ENCODE results near the gene FBXL16.

The FBXL16 gene

DNA sequence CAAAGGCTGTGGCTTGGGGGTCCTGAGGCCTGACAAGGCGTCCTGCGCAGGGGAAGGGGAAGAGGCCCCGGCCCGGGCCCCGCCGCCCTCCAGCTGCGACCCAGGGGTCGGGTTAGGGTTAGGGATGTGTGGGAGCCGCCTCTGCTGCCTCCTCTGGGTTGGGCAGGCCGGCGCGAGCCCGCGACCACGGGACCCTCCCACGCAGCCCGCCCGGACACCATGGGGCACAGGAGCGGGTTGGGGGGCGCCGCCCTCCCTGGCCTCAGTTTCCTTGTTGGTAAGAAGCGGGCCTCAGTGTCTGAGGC, 34.8 kb upstream of the FBXL16 start:
- peak overlapping the region; percentile 82 for H3K27ac ChIP-seq
- TF ChIP-seq, protein P1, sequence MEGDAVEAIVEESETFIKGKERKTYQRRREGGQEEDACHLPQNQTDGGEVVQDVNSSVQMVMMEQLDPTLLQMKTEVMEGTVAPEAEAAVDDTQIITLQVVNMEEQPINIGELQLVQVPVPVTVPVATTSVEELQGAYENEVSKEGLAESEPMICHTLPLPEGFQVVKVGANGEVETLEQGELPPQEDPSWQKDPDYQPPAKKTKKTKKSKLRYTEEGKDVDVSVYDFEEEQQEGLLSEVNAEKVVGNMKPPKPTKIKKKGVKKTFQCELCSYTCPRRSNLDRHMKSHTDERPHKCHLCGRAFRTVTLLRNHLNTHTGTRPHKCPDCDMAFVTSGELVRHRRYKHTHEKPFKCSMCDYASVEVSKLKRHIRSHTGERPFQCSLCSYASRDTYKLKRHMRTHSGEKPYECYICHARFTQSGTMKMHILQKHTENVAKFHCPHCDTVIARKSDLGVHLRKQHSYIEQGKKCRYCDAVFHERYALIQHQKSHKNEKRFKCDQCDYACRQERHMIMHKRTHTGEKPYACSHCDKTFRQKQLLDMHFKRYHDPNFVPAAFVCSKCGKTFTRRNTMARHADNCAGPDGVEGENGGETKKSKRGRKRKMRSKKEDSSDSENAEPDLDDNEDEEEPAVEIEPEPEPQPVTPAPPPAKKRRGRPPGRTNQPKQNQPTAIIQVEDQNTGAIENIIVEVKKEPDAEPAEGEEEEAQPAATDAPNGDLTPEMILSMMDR (conservative IDR thresholded peaks at IDR 0.05): no peak

DNA sequence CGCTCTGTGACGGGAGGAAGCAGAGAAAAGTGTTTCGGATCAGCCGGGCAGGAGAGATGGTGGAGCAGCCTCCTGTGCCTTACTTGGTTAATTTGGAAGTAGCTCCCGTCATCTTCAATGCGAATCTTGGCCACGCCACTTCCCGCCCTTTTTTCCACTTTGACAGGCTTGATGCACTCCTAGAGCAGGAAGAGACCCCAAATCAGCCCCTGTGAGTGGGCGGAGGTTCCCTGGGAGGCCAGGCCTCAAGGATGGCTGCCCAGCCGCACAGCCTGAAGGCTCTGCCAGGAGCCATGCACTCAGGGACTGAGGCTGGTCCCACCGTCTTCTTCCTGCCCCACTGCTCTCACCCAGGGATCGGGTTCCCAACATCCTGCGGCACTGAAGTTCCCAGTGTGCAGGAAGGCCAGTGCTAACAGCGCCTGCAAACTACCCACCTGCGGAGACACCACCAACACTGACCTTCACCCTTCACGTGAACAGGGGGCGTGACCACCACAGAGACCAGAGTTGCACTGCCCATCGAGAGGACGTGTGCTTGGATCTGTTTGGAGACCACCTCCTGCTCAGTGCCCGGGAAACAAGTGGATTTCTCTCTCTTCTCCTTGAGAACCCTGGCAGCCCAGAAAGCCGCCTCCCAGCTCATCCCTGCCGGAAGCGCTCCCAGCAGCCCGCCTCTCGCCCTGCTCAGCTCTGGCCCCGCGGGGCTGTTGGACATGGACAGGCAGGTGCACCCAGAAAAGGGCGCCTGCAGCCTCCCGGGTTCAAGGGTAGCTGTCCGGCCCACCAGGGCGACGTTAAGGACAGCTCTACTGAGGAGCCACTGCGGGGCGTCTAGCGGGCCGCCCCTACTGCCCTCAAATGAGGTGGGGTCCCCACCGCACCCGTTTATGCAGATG, 34.2 kb upstream of the FBXL16 start:
- H3K27ac ChIP-seq: peak overlapping the region; percentile 82
- TF ChIP-seq, protein P1 (conservative IDR thresholded peaks at IDR 0.05): no peak

DNA sequence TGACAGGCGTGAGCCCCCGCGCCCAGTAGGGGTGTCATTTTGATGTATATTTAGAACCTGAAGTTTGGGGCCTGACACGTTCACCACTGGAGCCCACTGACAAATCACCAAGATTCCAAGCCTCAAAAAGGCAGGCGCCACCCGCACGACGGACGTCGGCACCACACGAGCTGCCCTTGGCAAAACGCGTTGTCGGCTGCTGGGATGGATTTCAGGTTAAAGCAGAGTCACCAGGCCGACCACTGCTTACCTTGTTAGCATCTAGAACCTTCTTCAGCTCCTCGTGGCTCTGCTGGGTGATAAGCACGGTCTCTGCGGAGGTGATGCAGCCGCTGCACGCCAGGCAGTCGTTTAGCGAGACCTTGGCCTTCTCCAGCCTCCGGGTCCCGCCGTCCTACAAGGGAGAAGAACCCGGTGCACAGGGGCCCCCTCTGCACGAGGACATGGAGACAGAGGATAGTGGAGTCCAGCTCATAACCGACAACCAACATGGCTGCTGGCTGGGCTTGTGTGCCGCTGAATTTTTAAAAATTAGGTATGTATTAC, 31.4 kb upstream of the FBXL16 start:
- peak overlapping the region; percentile 62 for H3K27ac ChIP-seq
- TF ChIP-seq, protein P1 (conservative IDR thresholded peaks at IDR 0.05): no peak

DNA sequence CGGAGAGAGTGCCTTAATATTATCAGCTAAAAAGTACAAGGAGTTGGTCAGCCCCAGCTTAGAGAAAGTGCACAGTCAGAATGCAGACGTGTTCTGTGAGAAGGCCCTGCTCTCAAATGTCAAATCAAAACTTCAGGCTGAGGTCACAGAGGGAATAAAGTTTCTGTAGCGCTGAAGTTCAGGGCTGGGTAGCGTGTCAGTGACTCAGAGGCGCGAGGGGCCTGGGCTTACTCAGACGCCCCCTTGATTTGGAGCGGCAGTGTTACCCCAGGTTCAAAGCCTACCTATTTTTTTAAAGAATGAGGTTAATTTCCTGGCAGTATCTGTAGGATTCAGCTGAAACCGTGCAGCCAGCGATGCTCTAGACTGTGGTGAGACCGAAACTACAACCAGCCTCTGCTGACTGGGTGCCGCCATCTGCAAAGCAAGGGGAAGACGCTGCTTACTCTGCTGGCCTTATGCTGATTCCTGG, 30.4 kb upstream of the FBXL16 start:
- TF ChIP-seq, protein P1 (conservative IDR thresholded peaks at IDR 0.05): no peak
- no peak overlapping the region for H3K27ac ChIP-seq

DNA sequence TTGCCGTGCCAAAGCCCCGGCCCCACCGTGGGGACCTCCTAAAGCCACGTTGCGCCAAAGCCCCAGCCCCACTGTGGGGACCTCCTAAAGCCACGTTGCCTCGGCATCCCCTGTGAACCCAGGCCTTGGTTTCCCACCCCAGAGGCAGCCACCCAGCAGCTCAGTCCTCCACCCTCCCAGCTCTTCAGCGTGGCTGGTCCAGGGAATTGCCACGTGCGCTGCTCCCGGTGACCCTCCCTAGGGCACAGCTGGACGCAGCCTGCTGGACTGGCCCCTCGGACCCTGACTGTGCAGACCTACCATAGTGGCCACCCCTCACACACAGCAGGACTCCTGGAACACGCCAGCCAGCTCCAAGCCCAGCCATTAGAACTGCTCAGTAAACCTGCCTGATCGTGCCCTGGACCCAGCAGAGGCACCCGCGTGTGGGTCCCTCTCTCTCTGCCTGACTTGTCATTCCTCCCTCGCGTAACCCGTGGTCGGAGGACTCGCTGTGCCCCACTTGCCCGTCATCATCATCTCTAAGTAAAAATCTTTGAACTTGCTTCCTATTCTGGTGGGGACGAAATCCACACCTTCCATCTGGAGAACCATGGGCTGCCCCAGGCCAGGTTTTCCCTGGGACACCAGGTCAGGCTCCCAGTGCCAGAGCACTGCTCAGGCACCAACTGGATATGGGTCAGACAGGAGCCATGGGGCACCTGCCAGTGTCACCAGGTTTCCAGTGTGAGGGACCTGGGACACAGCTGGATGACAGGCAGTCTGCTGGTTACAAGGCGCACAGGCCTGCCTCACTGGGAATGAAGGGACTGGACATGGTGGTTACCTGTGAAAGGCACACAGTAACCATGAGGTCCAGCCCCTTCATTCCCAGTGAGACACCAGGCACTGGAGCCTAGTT, 29.6 kb upstream of the FBXL16 start:
- TF ChIP-seq, protein P1 (conservative IDR thresholded peaks at IDR 0.05): no peak
- H3K27ac ChIP-seq: no peak overlapping the region

DNA sequence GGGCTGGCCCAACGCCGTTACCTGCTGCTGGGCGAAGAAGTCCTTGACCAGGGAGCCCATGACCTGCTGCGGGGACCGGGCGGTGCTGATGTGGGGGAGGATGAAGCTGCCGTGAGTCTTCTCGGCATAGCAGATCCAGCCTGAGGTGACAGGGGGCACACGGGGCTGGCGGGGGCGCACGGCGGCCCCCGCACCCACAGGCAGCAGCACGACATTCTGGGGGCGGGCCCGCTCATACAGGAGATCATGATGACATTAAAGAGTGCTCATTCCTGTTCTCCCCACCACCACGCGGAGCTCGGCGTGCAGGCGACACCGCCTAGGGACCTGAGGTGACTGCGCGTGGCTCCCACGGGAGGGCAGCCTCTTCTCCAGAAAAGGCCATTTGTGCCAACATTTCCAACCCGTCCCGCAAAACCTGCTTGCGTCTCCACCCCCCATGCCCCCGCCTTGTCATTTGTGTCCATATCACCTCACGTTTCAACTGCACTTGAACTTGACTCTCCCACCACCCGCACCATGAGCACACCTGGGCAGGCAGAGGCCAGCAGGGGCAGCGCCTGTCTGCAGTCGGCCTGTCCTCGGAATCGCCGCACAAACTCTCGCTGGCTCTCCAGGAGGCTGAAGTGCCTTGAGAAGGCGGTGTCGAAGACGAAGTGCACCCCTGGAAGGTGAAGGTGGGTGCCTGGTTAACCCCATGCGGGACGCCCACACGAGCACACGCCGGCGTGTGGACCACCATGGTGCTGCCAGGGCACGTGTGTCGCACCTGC, 28.8 kb upstream of the FBXL16 start:
- H3K27ac ChIP-seq: no peak overlapping the region
- TF ChIP-seq, protein P1 (conservative IDR thresholded peaks at IDR 0.05): no peak
